Endodermal cell (in vitro differentiated cells): ENCODE data around the gene PNPLA2. TPM values are rescaled to one million over a fixed set of nuclear protein-coding genes. Genes with fewer than 3 reads are reported as not detected.

Experiments
- DNase-seq: peaks from one replicate; pipeline ENCODE4 v3.0.0-alpha.2; 2017
- H3K27ac ChIP-seq: 2 replicates; pipeline ENCODE4 v1.5.1; 2013; ENCODE audit warnings: mild to moderate bottlenecking, low read depth, low read length, moderate library complexity
- H3K27me3 ChIP-seq: 2 replicates; pipeline ENCODE4 v1.6.1; 2013; ENCODE audit warnings: mild to moderate bottlenecking, low read length, moderate library complexity; ENCODE audit not compliant: insufficient read depth, control insufficient read depth, poor library complexity, severe bottlenecking
- H3K36me3 ChIP-seq: 2 replicates; pipeline ENCODE4 v1.7.0; 2013; ENCODE audit warnings: mild to moderate bottlenecking, low read length, moderate library complexity; ENCODE audit not compliant: control insufficient read depth, insufficient read depth
- H3K4me1 ChIP-seq: one replicate; pipeline ENCODE4 v1.7.0; 2013; ENCODE audit warnings: low read length; ENCODE audit not compliant: control insufficient read depth, insufficient read depth
- H3K4me3 ChIP-seq: 2 replicates; pipeline ENCODE4 v1.5.1; 2013; ENCODE audit warnings: mild to moderate bottlenecking, low read length, moderate library complexity
- H3K9ac ChIP-seq: 2 replicates; pipeline ENCODE4 v1.6.1; 2013; ENCODE audit warnings: mild to moderate bottlenecking, low read length, moderate library complexity; ENCODE audit not compliant: poor library complexity, severe bottlenecking; ENCODE audit errors: extremely low read depth
- H3K9me3 ChIP-seq: 2 replicates; pipeline ENCODE4 v1.6.1; 2013; ENCODE audit warnings: mild to moderate bottlenecking, low read length, moderate library complexity; ENCODE audit not compliant: control insufficient read depth
- H3K27ac Mint-ChIP-seq: 2 replicates; pipeline ENCODE4 v1.8.0; 2020; ENCODE audit warnings: mixed read lengths
- H3K27me3 Mint-ChIP-seq: 2 replicates; pipeline ENCODE4 v1.8.0; 2021; ENCODE audit warnings: mild to moderate bottlenecking, mixed read lengths; ENCODE audit not compliant: insufficient read depth
- H3K36me3 Mint-ChIP-seq: 2 replicates; pipeline ENCODE4 v1.8.0; 2020; ENCODE audit warnings: low read depth, mixed read lengths
- H3K4me1 Mint-ChIP-seq: 2 replicates; pipeline ENCODE4 v1.8.0; 2020; ENCODE audit warnings: mixed read lengths
- H3K4me3 Mint-ChIP-seq: 2 replicates; pipeline ENCODE4 v1.8.0; 2020; ENCODE audit warnings: mild to moderate bottlenecking, moderate library complexity, mixed read lengths
- H3K9me3 Mint-ChIP-seq: 2 replicates; pipeline ENCODE4 v1.8.0; 2020; ENCODE audit warnings: mild to moderate bottlenecking, mixed read lengths
- CTCF ChIP-seq: fragments of 200-600 bp; sonication (generic); conservative IDR thresholded peaks from 2 replicates; pipeline ENCODE4 v1.5.0; 2021; ENCODE audit warnings: antibody characterized with exemption, mild to moderate bottlenecking
- WGBS, 2 experiments: methylation state at CpG; one replicate each; pipeline versions ENCODE4 v1.1.5 to v1.1.7; 2013; ENCODE audit warnings: missing lambda C conversion rate in 2 of 2, mixed read lengths in 1 of 2; ENCODE audit not compliant: insufficient coverage in 1 of 2, insufficient read length in 1 of 2; 5-methylcytosine and 5-hydroxymethylcytosine counted together
- total RNA-seq, 2 donors: library from RNA; stranded (reverse); fragmentation: NEBNext Ultra II Directional in 1 of 2; extraction: Animal tissue kit (Norgen Biotek cat#: 25700) in 1 of 2; gene quantifications; 2 replicates in 1 of 2; 3 replicates in 1 of 2; pipeline ENCODE4 v1.2.1, GENCODE V29; 2021

Gene PNPLA2
- total RNA-seq, 2 donors from 2014 or later = 77.0 to 77.6 TPM

DNA sequence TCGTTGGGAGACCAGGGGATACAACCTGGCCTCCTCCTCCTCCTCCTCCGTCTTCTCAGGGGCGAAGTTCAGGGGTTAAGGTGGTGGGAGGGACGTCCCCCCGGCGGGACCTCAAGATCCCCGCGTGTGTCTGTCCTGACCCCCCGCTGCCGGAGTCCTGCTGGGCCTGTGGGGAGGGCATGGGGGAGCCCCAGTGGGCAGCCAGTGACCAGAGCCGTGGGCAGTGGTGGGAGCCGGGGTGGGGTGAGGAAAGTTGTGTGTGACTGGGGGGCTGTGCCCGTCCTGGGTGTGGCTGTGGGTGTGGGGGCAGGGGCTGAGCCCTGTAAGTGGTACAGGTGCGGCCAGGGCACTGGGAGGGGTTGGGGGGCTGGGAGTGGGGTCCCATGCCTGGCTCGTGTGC, 34.0 kb downstream of the PNPLA2 start:
- no peak for DNase-seq
- no peak for TF ChIP-seq CTCF
- Mint-ChIP-seq H3K9me3 (no peaks in the 10 kb centered on the region), H3K4me3 (no peak overlapping the region), H3K4me1 (peaks cover 7% of the 10 kb centered on the region), H3K36me3 (peaks cover 3% of the 10 kb centered on the region), H3K27me3 (peaks cover 5% of the 10 kb centered on the region), H3K27ac (no peak overlapping the region)
- no peaks in the 10 kb centered on the region for H3K27me3 ChIP-seq
- H3K36me3 ChIP-seq = no peaks in the 10 kb centered on the region
- no peaks in the 10 kb centered on the region for H3K9me3 ChIP-seq
- H3K9ac ChIP-seq = no peak overlapping the region
- H3K27ac ChIP-seq = no peak overlapping the region
- H3K4me3 ChIP-seq = no peak overlapping the region
- 83% methylated on average over 15 of the region's 15 CpGs; no CpG with 5 or more reads in 1 of the 2 experiments for WGBS, 2 experiments
- H3K4me1 ChIP-seq = peaks cover 9% of the 10 kb centered on the region

DNA sequence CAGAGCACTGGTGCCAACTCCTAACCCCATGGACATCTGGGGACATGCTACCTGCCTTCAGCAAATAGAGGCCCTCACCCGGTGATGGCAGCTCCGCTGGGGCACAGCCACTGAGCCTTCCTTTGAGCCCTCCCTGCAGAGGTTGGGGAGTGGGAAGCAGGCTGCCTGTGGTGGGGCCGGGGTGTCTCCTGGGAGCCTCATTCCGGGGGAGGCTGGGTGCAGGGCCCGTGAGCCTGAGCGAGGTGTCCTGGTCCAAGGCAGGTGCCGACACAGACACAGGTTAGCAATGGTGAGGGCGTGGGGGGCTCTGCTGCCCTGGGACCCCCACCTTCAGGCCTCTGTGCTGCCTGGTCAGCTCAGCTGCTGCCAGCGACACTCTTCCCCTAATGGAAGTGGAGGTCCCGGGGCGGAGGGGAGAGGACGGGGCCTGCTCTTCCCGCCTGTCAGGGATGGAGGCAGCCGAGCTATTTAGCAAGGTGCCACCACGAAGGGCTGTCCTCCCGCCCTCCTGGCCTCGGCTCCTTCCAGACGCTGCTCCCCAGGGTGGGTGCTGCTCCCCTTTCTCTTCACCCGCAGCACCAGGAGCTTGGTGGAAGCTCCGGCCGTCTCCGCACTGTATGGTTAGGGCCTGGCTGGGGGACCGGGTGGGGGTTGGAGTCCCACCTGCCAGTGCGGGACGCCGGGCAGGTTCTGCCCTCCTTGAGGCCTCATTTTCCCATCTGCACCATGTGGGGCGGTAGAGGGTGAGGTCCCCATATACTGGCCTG, 35.2 kb downstream of the PNPLA2 start:
- Mint-ChIP-seq H3K27me3 (peaks cover 2% of the 10 kb centered on the region), H3K27ac (no peak overlapping the region), H3K9me3 (no peaks in the 10 kb centered on the region), H3K4me1 (peaks cover 3% of the 10 kb centered on the region), H3K36me3 (peaks cover 3% of the 10 kb centered on the region), H3K4me3 (no peak overlapping the region)
- no peak for DNase-seq
- Histone ChIP-seq H3K27me3 (no peaks in the 10 kb centered on the region), H3K4me3 (no peak overlapping the region), H3K9ac (no peak overlapping the region), H3K9me3 (no peaks in the 10 kb centered on the region), H3K27ac (peak overlapping the region; percentile 86), H3K4me1 (peaks cover 9% of the 10 kb centered on the region), H3K36me3 (no peaks in the 10 kb centered on the region)
- TF ChIP-seq CTCF = no peak
- WGBS, 2 experiments = 93 to 97% methylated on average over 14 to 27 of the region's 27 CpGs

- Mint-ChIP-seq H3K4me3 (no peak overlapping the region), H3K9me3 (no peaks in the 10 kb centered on the region), H3K36me3 (peaks cover 3% of the 10 kb centered on the region), H3K27me3 (peaks cover 2% of the 10 kb centered on the region), H3K4me1 (peaks cover 3% of the 10 kb centered on the region), H3K27ac (no peak overlapping the region)
- TF ChIP-seq CTCF = no peak
- Histone ChIP-seq H3K9me3 (no peaks in the 10 kb centered on the region), H3K27me3 (no peaks in the 10 kb centered on the region), H3K4me3 (no peak overlapping the region), H3K9ac (no peak overlapping the region), H3K4me1 (peaks cover 6% of the 10 kb centered on the region), H3K36me3 (no peaks in the 10 kb centered on the region), H3K27ac (peak overlapping the region; percentile 86)
- DNase-seq = no peak
- 80 to 92% methylated on average over 11 to 20 of the region's 20 CpGs for WGBS, 2 experiments
Observed at GRCh38 chr11:854601-855329, 36.1 kb downstream of the PNPLA2 start.
